ENCODE results near the gene SIRT1. TPM values are rescaled to one million over a fixed set of nuclear protein-coding genes. Genes with fewer than 3 reads are reported as not detected.

Gene SIRT1
- total RNA-seq, 1 donor from 2014 or later = 17.3 TPM

- H3K27me3 Mint-ChIP-seq (ENCODE audit: unreplicated experiment) = peaks cover 1% of the 10 kb centered on the region
- no peak for TF ChIP-seq CTCF (IDR thresholded peaks at IDR 0.05; ENCODE audit: unreplicated experiment)
- peaks cover 2% of the 10 kb centered on the region for H3K4me1 Mint-ChIP-seq (ENCODE audit: unreplicated experiment)
- H3K4me3 Mint-ChIP-seq (ENCODE audit: unreplicated experiment) = peak overlapping the region; percentile 29
- no peak overlapping the region for H3K27ac Mint-ChIP-seq (ENCODE audit: unreplicated experiment)
- H3K9me3 Mint-ChIP-seq (ENCODE audit: unreplicated experiment) = no peaks in the 10 kb centered on the region
- DNase-seq (ENCODE audit: low spot score) = no peak
- H3K36me3 Mint-ChIP-seq (ENCODE audit: low read depth, unreplicated experiment) = peaks cover 31% of the 10 kb centered on the region
These were observed 28.0 kb downstream of the SIRT1 start for GRCh38 chr10:67912331-67912946.

GRCh38 chr10:67914777-67915340 lies 30.4 kb downstream of the SIRT1 start:
- H3K36me3 Mint-ChIP-seq (ENCODE audit: low read depth, unreplicated experiment) = peaks cover 24% of the 10 kb centered on the region
- H3K9me3 Mint-ChIP-seq (ENCODE audit: unreplicated experiment) = no peaks in the 10 kb centered on the region
- DNase-seq (ENCODE audit: low spot score) = no peak
- H3K27me3 Mint-ChIP-seq (ENCODE audit: unreplicated experiment) = peaks cover 1% of the 10 kb centered on the region
- no peak for TF ChIP-seq CTCF (IDR thresholded peaks at IDR 0.05; ENCODE audit: unreplicated experiment)
- H3K27ac Mint-ChIP-seq (ENCODE audit: unreplicated experiment) = no peak overlapping the region
- H3K4me1 Mint-ChIP-seq (ENCODE audit: unreplicated experiment) = peaks cover 2% of the 10 kb centered on the region
- no peak overlapping the region for H3K4me3 Mint-ChIP-seq (ENCODE audit: unreplicated experiment)

GRCh38 chr10:67917169-67917568 lies 32.7 kb downstream of the SIRT1 start:
- Mint-ChIP-seq H3K36me3 (ENCODE audit: low read depth, unreplicated experiment) (peaks cover 15% of the 10 kb centered on the region), H3K9me3 (ENCODE audit: unreplicated experiment) (no peaks in the 10 kb centered on the region), H3K4me3 (ENCODE audit: unreplicated experiment) (no peak overlapping the region), H3K27me3 (ENCODE audit: unreplicated experiment) (peaks cover 1% of the 10 kb centered on the region), H3K4me1 (ENCODE audit: unreplicated experiment) (no peaks in the 10 kb centered on the region), H3K27ac (ENCODE audit: unreplicated experiment) (no peak overlapping the region)
- no peak for TF ChIP-seq CTCF (IDR thresholded peaks at IDR 0.05; ENCODE audit: unreplicated experiment)
- no peak for DNase-seq (ENCODE audit: low spot score)

- H3K4me1 Mint-ChIP-seq (ENCODE audit: unreplicated experiment) = no peaks in the 10 kb centered on the region
- TF ChIP-seq CTCF (IDR thresholded peaks at IDR 0.05; ENCODE audit: unreplicated experiment) = no peak
- no peak overlapping the region for H3K27ac Mint-ChIP-seq (ENCODE audit: unreplicated experiment)
- no peaks in the 10 kb centered on the region for H3K9me3 Mint-ChIP-seq (ENCODE audit: unreplicated experiment)
- no peak for DNase-seq (ENCODE audit: low spot score)
- peaks cover 1% of the 10 kb centered on the region for H3K27me3 Mint-ChIP-seq (ENCODE audit: unreplicated experiment)
- H3K36me3 Mint-ChIP-seq (ENCODE audit: low read depth, unreplicated experiment) = peaks cover 10% of the 10 kb centered on the region
- H3K4me3 Mint-ChIP-seq (ENCODE audit: unreplicated experiment) = no peak overlapping the region
These were observed 33.2 kb downstream of the SIRT1 start for GRCh38 chr10:67917679-67918078.

- Mint-ChIP-seq H3K36me3 (ENCODE audit: low read depth, unreplicated experiment) (peaks cover 10% of the 10 kb centered on the region), H3K27me3 (ENCODE audit: unreplicated experiment) (no peaks in the 10 kb centered on the region), H3K4me1 (ENCODE audit: unreplicated experiment) (no peaks in the 10 kb centered on the region), H3K9me3 (ENCODE audit: unreplicated experiment) (no peaks in the 10 kb centered on the region), H3K4me3 (ENCODE audit: unreplicated experiment) (no peak overlapping the region), H3K27ac (ENCODE audit: unreplicated experiment) (no peak overlapping the region)
- TF ChIP-seq CTCF (IDR thresholded peaks at IDR 0.05; ENCODE audit: unreplicated experiment) = no peak
- DNase-seq (ENCODE audit: low spot score) = no peak
These were observed 36.6 kb downstream of the SIRT1 start for GRCh38 chr10:67921065-67921464.

All from endothelial cell (in vitro differentiated cells).